Measurements from ENCODE around the gene RGS7. TPM values are rescaled to one million over a fixed set of nuclear protein-coding genes. Genes with fewer than 3 reads are reported as not detected.
A peak's percentile ranks its signal among the peaks of the same experiment; 100 is the strongest.

The RGS7 gene
- total RNA-seq, 1 donor from 2014 or later = 1.9 TPM

DNA sequence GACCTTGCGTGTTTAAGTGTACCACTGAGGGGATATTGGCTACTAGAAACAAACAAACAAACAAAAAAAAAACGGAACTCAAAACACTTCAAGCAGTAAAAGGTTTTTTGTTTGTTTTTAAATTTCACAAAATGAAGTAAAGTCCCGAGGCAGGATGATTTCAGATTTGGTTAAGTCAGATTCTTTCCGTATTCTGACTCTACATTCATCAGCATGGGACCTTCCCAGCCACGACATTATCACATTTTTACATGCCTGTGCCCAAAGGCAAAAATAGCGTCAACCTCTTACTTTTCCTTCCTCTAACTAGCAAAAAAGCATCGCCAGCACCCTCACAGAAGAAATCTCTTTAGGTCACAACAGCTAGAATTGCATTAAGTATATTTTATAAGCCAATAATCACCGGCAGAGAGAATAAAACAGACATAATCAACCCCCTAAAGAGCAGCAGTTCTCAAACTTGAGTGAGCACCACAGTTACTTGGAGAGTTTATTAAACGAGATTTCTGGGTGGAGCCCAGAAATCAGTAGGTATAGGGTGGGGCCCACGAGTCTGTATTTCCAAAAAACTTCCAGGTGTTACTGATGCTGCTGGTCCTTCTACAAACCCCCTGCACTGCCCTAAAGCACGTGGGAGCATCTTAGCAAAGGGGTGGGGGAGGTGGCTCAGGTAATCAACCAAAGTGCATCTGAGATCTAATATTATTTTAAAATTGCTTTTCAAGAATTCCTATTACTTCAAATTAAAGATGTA is 227.6 kb downstream of the RGS7 start:
- no peak overlapping the region for H3K27ac Mint-ChIP-seq

DNA sequence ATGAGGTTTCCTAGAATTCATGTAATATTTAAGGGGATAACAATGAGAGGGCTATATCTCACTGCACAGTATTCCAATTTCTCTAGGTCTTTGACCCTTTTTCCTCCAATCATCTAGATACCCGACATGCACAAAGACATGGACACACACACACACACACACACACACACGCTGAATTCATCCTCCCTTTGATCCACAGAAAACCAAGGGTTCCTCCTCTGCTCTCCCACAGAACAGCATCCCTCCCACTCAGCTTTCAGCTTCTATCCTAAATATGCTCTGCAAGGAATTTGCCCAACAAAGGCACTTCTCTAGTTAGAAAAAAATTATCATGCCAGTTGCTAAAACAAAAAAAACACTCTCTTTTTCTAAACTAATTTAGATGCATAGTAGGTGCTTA is 231.7 kb downstream of the RGS7 start:
- TF ChIP-seq, protein P1, sequence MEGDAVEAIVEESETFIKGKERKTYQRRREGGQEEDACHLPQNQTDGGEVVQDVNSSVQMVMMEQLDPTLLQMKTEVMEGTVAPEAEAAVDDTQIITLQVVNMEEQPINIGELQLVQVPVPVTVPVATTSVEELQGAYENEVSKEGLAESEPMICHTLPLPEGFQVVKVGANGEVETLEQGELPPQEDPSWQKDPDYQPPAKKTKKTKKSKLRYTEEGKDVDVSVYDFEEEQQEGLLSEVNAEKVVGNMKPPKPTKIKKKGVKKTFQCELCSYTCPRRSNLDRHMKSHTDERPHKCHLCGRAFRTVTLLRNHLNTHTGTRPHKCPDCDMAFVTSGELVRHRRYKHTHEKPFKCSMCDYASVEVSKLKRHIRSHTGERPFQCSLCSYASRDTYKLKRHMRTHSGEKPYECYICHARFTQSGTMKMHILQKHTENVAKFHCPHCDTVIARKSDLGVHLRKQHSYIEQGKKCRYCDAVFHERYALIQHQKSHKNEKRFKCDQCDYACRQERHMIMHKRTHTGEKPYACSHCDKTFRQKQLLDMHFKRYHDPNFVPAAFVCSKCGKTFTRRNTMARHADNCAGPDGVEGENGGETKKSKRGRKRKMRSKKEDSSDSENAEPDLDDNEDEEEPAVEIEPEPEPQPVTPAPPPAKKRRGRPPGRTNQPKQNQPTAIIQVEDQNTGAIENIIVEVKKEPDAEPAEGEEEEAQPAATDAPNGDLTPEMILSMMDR (IDR thresholded peaks at IDR 0.05; ENCODE audit: unreplicated experiment) = no peak
- Mint-ChIP-seq H3K27ac (peak overlapping the region; percentile 5), H3K36me3 (no peaks in the 10 kb centered on the region), H3K9me3 (no peaks in the 10 kb centered on the region), H3K4me1 (peaks cover 14% of the 10 kb centered on the region), H3K4me3 (no peak overlapping the region), H3K27me3 (ENCODE audit: low read depth) (no peaks in the 10 kb centered on the region)
- no peak for DNase-seq (ENCODE audit: low spot score in 2 of 2, unreplicated experiment in 2 of 2)

More for the DNA sequence above, 227.6 kb downstream of the RGS7 start:
- Mint-ChIP-seq H3K4me3 (no peak overlapping the region), H3K27me3 (ENCODE audit: low read depth) (no peaks in the 10 kb centered on the region), H3K36me3 (no peaks in the 10 kb centered on the region), H3K9me3 (peaks cover 2% of the 10 kb centered on the region), H3K4me1 (peaks cover 28% of the 10 kb centered on the region)
- no peak for DNase-seq (ENCODE audit: low spot score in 2 of 2, unreplicated experiment in 2 of 2)
- TF ChIP-seq, protein P1 (IDR thresholded peaks at IDR 0.05; ENCODE audit: unreplicated experiment) = no peak

DNA sequence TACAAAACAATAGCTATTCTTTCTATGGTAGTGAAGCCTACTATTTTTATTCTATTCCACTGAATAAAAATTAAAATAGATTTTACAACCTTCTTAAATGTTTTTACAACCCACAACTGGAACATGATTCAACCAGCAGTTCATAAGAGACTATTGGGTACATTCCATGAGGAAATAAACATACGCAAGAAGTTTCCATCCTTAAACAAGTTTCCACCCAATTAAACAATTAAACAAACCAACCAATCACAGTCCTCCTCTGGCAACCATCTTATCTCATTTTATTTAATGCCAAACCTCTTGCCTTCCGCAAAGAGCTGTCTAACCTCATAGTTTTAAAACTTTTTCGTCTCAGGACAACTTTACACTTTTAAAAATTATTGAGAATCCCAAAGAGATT is 239.0 kb downstream of the RGS7 start:
- H3K27me3 Mint-ChIP-seq (ENCODE audit: low read depth) = no peaks in the 10 kb centered on the region
- H3K9me3 Mint-ChIP-seq = peaks cover 3% of the 10 kb centered on the region
- TF ChIP-seq, protein P1 (IDR thresholded peaks at IDR 0.05; ENCODE audit: unreplicated experiment) = no peak
- peaks cover 30% of the 10 kb centered on the region for H3K4me1 Mint-ChIP-seq
- H3K36me3 Mint-ChIP-seq = no peaks in the 10 kb centered on the region
- no peak overlapping the region for H3K27ac Mint-ChIP-seq
- no peak overlapping the region for H3K4me3 Mint-ChIP-seq
- no peak for DNase-seq (ENCODE audit: low spot score in 2 of 2, unreplicated experiment in 2 of 2)

DNA sequence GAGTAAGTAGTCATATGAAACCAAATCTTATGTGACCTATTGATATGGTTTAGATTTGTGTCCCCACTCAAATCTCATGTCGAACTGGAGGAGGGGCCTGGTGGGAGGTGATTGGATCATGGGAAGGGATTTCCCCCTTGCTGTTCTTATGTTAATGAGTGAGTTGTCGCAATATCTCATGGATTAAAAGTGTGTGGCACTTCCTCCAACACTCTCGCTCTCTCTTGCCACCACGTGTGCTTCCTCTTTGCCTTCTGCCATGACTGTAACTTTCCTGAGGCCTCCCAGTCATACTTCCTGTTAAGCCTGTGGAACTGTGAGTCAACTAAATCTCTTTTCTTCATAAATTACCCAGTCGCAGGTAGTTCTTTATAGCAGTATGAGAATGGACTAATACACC is 241.2 kb downstream of the RGS7 start:
- Mint-ChIP-seq H3K27ac (no peak overlapping the region), H3K27me3 (ENCODE audit: low read depth) (no peaks in the 10 kb centered on the region), H3K4me1 (peaks cover 30% of the 10 kb centered on the region), H3K9me3 (peaks cover 3% of the 10 kb centered on the region), H3K4me3 (no peak overlapping the region), H3K36me3 (no peaks in the 10 kb centered on the region)
- TF ChIP-seq, protein P1 (IDR thresholded peaks at IDR 0.05; ENCODE audit: unreplicated experiment) = no peak
- DNase-seq (ENCODE audit: low spot score in 2 of 2, unreplicated experiment in 2 of 2) = no peak

DNA sequence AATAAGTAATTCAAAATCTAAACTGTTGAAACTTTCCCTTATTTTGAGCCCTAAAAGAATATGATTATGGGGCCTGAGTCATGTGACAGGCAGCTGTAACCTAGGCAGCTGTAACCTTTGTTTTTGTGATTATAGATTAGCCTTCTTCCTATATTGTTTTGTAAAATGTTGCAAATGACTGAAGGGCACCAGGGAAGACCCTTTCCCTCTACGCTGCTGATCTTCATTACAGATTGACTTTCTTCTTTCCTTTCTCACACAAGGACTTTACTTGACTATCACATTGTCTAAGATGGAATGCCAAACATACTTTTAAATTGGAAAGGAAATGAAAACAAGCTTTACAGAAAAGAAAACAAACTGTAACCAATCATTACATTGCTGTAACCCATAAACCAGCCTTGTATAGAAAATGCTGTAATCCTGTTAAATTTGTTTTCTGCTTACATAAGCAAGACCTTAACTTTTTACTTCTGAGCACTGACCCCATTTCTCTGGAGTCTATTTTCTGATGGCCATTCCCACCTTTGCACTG is 242.2 kb downstream of the RGS7 start:
- Mint-ChIP-seq H3K9me3 (peaks cover 3% of the 10 kb centered on the region), H3K4me1 (peaks cover 30% of the 10 kb centered on the region), H3K36me3 (no peaks in the 10 kb centered on the region), H3K27me3 (ENCODE audit: low read depth) (peaks cover 1% of the 10 kb centered on the region), H3K4me3 (no peak overlapping the region), H3K27ac (no peak overlapping the region)
- DNase-seq (ENCODE audit: low spot score in 2 of 2, unreplicated experiment in 2 of 2) = no peak
- TF ChIP-seq, protein P1 (IDR thresholded peaks at IDR 0.05; ENCODE audit: unreplicated experiment) = no peak

Data from mesothelial cell of epicardium (in vitro differentiated cells).